Ishikawa (cell line): Measurements from ENCODE around the gene HEPACAM.

Source experiments
- NFIC ChIP-seq: IDR thresholded peaks from 2 replicates; pipeline ENCODE4 v1.6.1; 2012
- REST ChIP-seq: IDR thresholded peaks from 2 replicates; pipeline ENCODE4 v1.6.1; 2012; ENCODE audit warnings: low read depth, mild to moderate bottlenecking
- TAF1 ChIP-seq: IDR thresholded peaks from 2 replicates; pipeline ENCODE4 v1.6.1; 2012; ENCODE audit warnings: low read depth, mild to moderate bottlenecking
- ZBTB7A ChIP-seq: IDR thresholded peaks from 2 replicates; pipeline ENCODE4 v1.6.1; 2012; ENCODE audit warnings: low read depth

GRCh38 chr11:124920870-124921609, 14.8 kb downstream of the HEPACAM start:
- TF ChIP-seq REST = no peak
- TF ChIP-seq NFIC = no peak
- no peak for TF ChIP-seq TAF1
- TF ChIP-seq ZBTB7A = no peak
